ENCODE results near the gene AK5. TPM values are rescaled to one million over a fixed set of nuclear protein-coding genes. Genes with fewer than 3 reads are reported as not detected.

The AK5 gene
- total RNA-seq, 2 donors from 2014 or later, result 0.46 to 2.8 TPM

- no peak for DNase-seq
- no peak overlapping the region for H3K4me3 ChIP-seq (ENCODE audit: low read length)
- TF ChIP-seq CTCF (conservative IDR thresholded peaks at IDR 0.05), result no peak
- H3K4me1 ChIP-seq (ENCODE audit: control insufficient read depth, insufficient read depth, low read length), result peaks cover 2% of the 10 kb centered on the region
- Mint-ChIP-seq H3K9me3 (no peaks in the 10 kb centered on the region), H3K4me1 (peaks cover 4% of the 10 kb centered on the region), H3K27me3 (ENCODE audit: insufficient read depth) (no peaks in the 10 kb centered on the region), H3K4me3 (no peak overlapping the region), H3K36me3 (ENCODE audit: low read depth) (no peaks in the 10 kb centered on the region), H3K27ac (no peak overlapping the region)
- H3K27ac ChIP-seq (ENCODE audit: low read depth, low read length), result no peak overlapping the region
- H3K36me3 ChIP-seq (ENCODE audit: control insufficient read depth, insufficient read depth, low read length), result no peaks in the 10 kb centered on the region
- no peaks in the 10 kb centered on the region for H3K27me3 ChIP-seq (ENCODE audit: control insufficient read depth, insufficient read depth, low read length, poor library complexity, severe bottlenecking)
- H3K9ac ChIP-seq (ENCODE audit: extremely low read depth, low read length, poor library complexity, severe bottlenecking), result no peak overlapping the region
- 94% methylated on average over 5 of the region's 6 CpGs; no CpG with 5 or more reads in 1 of the 2 experiments for WGBS, 2 experiments (ENCODE audit: insufficient coverage in 1 of 2, insufficient read length in 1 of 2)
- no peaks in the 10 kb centered on the region for H3K9me3 ChIP-seq (ENCODE audit: control insufficient read depth, low read length)
Observed at GRCh38 chr1:77540501-77541161, 258.8 kb downstream of the AK5 start.

DNA sequence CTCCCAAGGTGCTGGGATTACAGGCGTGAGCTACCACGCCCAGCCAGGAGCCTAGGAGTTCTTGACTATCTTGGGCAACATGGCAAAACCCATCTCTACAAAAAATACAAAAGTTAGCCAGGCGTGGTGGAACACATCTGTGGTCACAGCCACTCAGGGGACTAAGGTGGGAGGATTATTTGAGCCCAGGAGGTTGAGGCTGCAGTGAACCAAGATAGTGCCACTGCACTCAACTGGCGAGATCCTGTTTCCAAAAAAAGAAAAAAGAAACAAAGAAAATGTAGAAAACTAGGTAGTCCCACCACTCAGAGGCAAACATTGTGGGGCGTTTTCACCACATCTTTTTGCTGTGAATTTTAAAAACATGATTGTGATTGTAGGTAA, 259.3 kb downstream of the AK5 start:
- Mint-ChIP-seq H3K4me1 (peaks cover 5% of the 10 kb centered on the region), H3K9me3 (no peaks in the 10 kb centered on the region), H3K27ac (no peak overlapping the region), H3K36me3 (ENCODE audit: low read depth) (no peaks in the 10 kb centered on the region), H3K27me3 (ENCODE audit: insufficient read depth) (no peaks in the 10 kb centered on the region), H3K4me3 (no peak overlapping the region)
- Histone ChIP-seq H3K27me3 (ENCODE audit: control insufficient read depth, insufficient read depth, low read length, poor library complexity, severe bottlenecking) (no peaks in the 10 kb centered on the region), H3K9ac (ENCODE audit: extremely low read depth, low read length, poor library complexity, severe bottlenecking) (no peak overlapping the region), H3K4me1 (ENCODE audit: control insufficient read depth, insufficient read depth, low read length) (peaks cover 2% of the 10 kb centered on the region), H3K9me3 (ENCODE audit: control insufficient read depth, low read length) (no peaks in the 10 kb centered on the region), H3K36me3 (ENCODE audit: control insufficient read depth, insufficient read depth, low read length) (no peaks in the 10 kb centered on the region), H3K27ac (ENCODE audit: low read depth, low read length) (no peak overlapping the region), H3K4me3 (ENCODE audit: low read length) (no peak overlapping the region)
- 84 to 91% methylated on average over 5 of the region's 5 CpGs for WGBS, 2 experiments (ENCODE audit: insufficient coverage in 1 of 2, insufficient read length in 1 of 2)
- TF ChIP-seq CTCF (conservative IDR thresholded peaks at IDR 0.05), result no peak
- no peak for DNase-seq

DNA sequence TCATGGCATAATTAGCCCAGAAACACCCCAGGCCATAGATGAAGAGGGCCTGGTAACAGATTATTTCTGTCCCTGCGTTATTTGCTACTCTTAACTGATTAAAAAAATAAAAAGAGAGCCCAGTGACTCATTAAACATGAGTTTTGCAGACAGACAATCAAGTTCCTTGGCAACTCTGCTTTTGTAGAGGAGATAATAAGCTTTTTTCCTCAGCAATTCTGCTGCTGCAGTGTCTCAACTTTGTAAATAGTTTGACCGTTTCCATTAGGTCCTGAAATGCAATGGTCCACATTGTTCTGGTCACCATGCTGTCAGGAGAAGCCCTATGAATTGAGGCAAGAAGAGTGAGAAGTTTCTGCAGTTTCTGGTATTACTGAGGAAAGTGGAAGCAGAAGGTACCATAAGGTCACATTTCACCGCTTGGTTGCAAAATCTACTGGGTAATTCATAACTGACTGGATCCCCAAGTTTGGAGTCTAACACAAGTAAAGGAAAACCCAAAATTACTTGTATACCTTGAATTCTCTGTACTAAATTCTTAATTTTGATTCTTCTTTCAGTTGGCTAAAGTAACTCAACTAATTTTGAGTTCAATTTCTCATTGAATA, 261.1 kb downstream of the AK5 start:
- no peaks in the 10 kb centered on the region for H3K27me3 Mint-ChIP-seq (ENCODE audit: insufficient read depth)
- no peaks in the 10 kb centered on the region for H3K9me3 Mint-ChIP-seq
- H3K9me3 ChIP-seq (ENCODE audit: control insufficient read depth, low read length), result no peaks in the 10 kb centered on the region
- H3K36me3 ChIP-seq (ENCODE audit: control insufficient read depth, insufficient read depth, low read length), result no peaks in the 10 kb centered on the region
- no peak for TF ChIP-seq CTCF (conservative IDR thresholded peaks at IDR 0.05)
- no peak overlapping the region for H3K4me3 Mint-ChIP-seq
- H3K27me3 ChIP-seq (ENCODE audit: control insufficient read depth, insufficient read depth, low read length, poor library complexity, severe bottlenecking), result no peaks in the 10 kb centered on the region
- 87 to 100% methylated on average over 3 of the region's 3 CpGs for WGBS, 2 experiments (ENCODE audit: insufficient coverage in 1 of 2, insufficient read length in 1 of 2)
- no peak overlapping the region for H3K27ac Mint-ChIP-seq
- peaks cover 2% of the 10 kb centered on the region for H3K4me1 ChIP-seq (ENCODE audit: control insufficient read depth, insufficient read depth, low read length)
- H3K4me3 ChIP-seq (ENCODE audit: low read length), result no peak overlapping the region
- peaks cover 5% of the 10 kb centered on the region for H3K4me1 Mint-ChIP-seq
- no peaks in the 10 kb centered on the region for H3K36me3 Mint-ChIP-seq (ENCODE audit: low read depth)
- no peak for DNase-seq
- H3K9ac ChIP-seq (ENCODE audit: extremely low read depth, low read length, poor library complexity, severe bottlenecking), result no peak overlapping the region
- no peak overlapping the region for H3K27ac ChIP-seq (ENCODE audit: low read depth, low read length)

Measured in endodermal cell (in vitro differentiated cells).